ENCODE measurements around the gene MAFB. TPM values are rescaled to one million over a fixed set of nuclear protein-coding genes. Genes with fewer than 3 reads are reported as not detected.

MAFB gene
- total RNA-seq, 1 experiment from 2014 or later = 0.85 TPM

DNA sequence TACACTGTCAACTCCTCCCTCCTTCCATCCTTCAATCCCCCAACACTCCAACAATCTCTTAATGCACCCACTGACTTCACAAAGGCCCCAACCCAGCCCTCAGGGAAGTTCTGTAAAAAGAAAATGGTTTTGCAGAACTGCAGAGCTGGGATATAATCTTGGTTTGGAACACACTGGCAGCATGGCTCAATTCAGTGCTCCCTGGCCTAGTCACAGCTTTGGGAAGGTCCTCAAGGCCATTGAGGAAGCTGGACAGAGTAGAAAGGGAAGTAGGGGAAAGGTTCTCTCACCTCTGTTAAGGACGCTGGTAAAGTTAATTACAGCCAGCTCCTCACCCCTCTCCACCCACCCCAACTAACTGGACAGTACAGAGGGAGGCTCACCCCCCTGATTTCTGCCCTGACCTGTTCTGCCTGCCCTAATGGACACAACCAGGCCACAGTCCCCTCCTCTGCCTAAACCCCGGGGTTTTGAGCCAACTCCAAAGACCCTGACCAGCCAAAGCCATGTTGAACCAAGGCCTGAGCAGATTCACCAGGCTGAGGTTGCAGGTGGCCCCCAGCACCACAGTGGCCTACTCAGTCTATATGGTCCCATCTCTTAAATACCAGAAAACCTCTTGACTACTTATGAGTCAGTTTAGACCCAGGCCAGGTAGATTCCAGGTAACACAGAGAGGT lies 49.2 kb downstream of the MAFB start:
- H3K27me3 Mint-ChIP-seq (ENCODE audit: low read depth) = peaks cover 6% of the 10 kb centered on the region
- Histone ChIP-seq H3K4me2 (ENCODE audit: insufficient read depth, insufficient read length, low read length) (no peak overlapping the region), H3K27ac (ENCODE audit: insufficient read length, low read depth, low read length) (no peak overlapping the region), H3K79me2 (ENCODE audit: insufficient read depth, low read length) (no peaks in the 10 kb centered on the region), H3K4me1 (ENCODE audit: insufficient read depth, low read length) (no peaks in the 10 kb centered on the region), H3K14ac (ENCODE audit: insufficient read depth, low read length) (no peak overlapping the region), H3K23ac (ENCODE audit: insufficient read length, low read depth, low read length) (no peak overlapping the region), H2BK5ac (ENCODE audit: insufficient read length, low read length) (no peak overlapping the region), H4K8ac (replicated peaks; ENCODE audit: insufficient read length, low read depth, low read length) (no peak overlapping the region), H2BK12ac (ENCODE audit: insufficient read length, low read depth, low read length) (no peak overlapping the region), H4K91ac (ENCODE audit: insufficient read length, low read depth, low read length) (no peak overlapping the region), H4K20me1 (ENCODE audit: control insufficient read depth, insufficient read depth, insufficient read length) (no peaks in the 10 kb centered on the region), H3K9me3 (ENCODE audit: control insufficient read depth, low read depth, low read length) (no peaks in the 10 kb centered on the region), H2BK120ac (ENCODE audit: low read depth, low read length, poor library complexity, severe bottlenecking) (no peak overlapping the region), H2BK20ac (ENCODE audit: low read depth, low read length, poor library complexity, severe bottlenecking) (no peak overlapping the region), H2AK5ac (ENCODE audit: insufficient read length, low read length) (no peak overlapping the region), H3K23me2 (ENCODE audit: insufficient read length, low read depth, low read length, poor library complexity, severe bottlenecking) (no peaks in the 10 kb centered on the region), H3K18ac (ENCODE audit: insufficient read length, low read depth, low read length) (no peak overlapping the region), H3K4ac (ENCODE audit: low read depth, low read length) (no peak overlapping the region), H3K27me3 (ENCODE audit: insufficient read depth, low read length) (no peaks in the 10 kb centered on the region; the same call in 1 of the 2 replicates), H4K5ac (ENCODE audit: insufficient read length, low read depth, low read length) (no peak overlapping the region), H2AFZ (ENCODE audit: low read length) (no peak overlapping the region), H2BK15ac (ENCODE audit: low read depth, low read length) (no peak overlapping the region), H3K9ac (ENCODE audit: extremely low read depth, insufficient read length, low read length) (no peak overlapping the region), H3K56ac (ENCODE audit: insufficient read length, low read depth, low read length) (no peak overlapping the region), H3T11ph (ENCODE audit: low read length) (no peak overlapping the region), H3K79me1 (ENCODE audit: insufficient read depth, low read depth, low read length, poor library complexity, severe bottlenecking) (no peaks in the 10 kb centered on the region)
- TF ChIP-seq, protein P1, sequence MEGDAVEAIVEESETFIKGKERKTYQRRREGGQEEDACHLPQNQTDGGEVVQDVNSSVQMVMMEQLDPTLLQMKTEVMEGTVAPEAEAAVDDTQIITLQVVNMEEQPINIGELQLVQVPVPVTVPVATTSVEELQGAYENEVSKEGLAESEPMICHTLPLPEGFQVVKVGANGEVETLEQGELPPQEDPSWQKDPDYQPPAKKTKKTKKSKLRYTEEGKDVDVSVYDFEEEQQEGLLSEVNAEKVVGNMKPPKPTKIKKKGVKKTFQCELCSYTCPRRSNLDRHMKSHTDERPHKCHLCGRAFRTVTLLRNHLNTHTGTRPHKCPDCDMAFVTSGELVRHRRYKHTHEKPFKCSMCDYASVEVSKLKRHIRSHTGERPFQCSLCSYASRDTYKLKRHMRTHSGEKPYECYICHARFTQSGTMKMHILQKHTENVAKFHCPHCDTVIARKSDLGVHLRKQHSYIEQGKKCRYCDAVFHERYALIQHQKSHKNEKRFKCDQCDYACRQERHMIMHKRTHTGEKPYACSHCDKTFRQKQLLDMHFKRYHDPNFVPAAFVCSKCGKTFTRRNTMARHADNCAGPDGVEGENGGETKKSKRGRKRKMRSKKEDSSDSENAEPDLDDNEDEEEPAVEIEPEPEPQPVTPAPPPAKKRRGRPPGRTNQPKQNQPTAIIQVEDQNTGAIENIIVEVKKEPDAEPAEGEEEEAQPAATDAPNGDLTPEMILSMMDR (conservative IDR thresholded peaks at IDR 0.05) = no peak
- no peak for DNase-seq
- no peak overlapping the region; a peak in 1 of 7 replicates for H3K27ac Mint-ChIP-seq
- H3K36me3 Mint-ChIP-seq (ENCODE audit: insufficient read depth in 1 of 3, low read depth in 3 of 3) = no peaks in the 10 kb centered on the region
- H3K4me1 Mint-ChIP-seq = no peaks in the 10 kb centered on the region
- H3K4me3 Mint-ChIP-seq = no peak overlapping the region
- WGBS (ENCODE audit: extremely low coverage, insufficient read length, low lambda C conversion rate) = no CpG with 5 or more reads among the region's 2 CpGs
- H3K9me3 Mint-ChIP-seq = no peaks in the 10 kb centered on the region; a peak in 2 of 5 replicates
